ENCODE measurements around the gene UBE2E2.

The UBE2E2 gene

GRCh38 chr3:23162934-23163333 is 40.2 kb upstream of the UBE2E2 start:
- no peak for ATAC-seq
- no peak for TF ChIP-seq ZFP30 (CRISPR knock-in tag; IDR thresholded peaks at IDR 0.05)
- no peak for TF ChIP-seq TSHZ2 (CRISPR knock-in tag; IDR thresholded peaks at IDR 0.05)
- no peak for TF ChIP-seq GLIS3 (CRISPR knock-in tag; IDR thresholded peaks at IDR 0.05)
- TF ChIP-seq SNAI2 (CRISPR knock-in tag; IDR thresholded peaks at IDR 0.05), result no peak
- no peak for TF ChIP-seq ZFP3 (CRISPR knock-in tag; IDR thresholded peaks at IDR 0.05)
- TF ChIP-seq ZC3H10 (CRISPR knock-in tag; IDR thresholded peaks at IDR 0.05), result no peak
- no peak for TF ChIP-seq ZNF70 (CRISPR knock-in tag; IDR thresholded peaks at IDR 0.05)
- no peak for TF ChIP-seq RARB (CRISPR knock-in tag; IDR thresholded peaks at IDR 0.05)
- TF ChIP-seq ZNF565 (CRISPR knock-in tag; conservative IDR thresholded peaks at IDR 0.05; ENCODE audit: low read depth), result no peak
- TF ChIP-seq ESRRG (CRISPR knock-in tag; IDR thresholded peaks at IDR 0.05), result no peak
- no peak for TF ChIP-seq TOX (CRISPR knock-in tag; IDR thresholded peaks at IDR 0.05; ENCODE audit: borderline replicate concordance)
- TF ChIP-seq ARNTL (CRISPR knock-in tag; IDR thresholded peaks at IDR 0.05; ENCODE audit: borderline replicate concordance, low read depth), result no peak
- TF ChIP-seq ZNF8 (CRISPR knock-in tag; IDR thresholded peaks at IDR 0.05), result no peak
- TF ChIP-seq PATZ1 (CRISPR knock-in tag; IDR thresholded peaks at IDR 0.05; ENCODE audit: borderline replicate concordance), result no peak
- no peak for TF ChIP-seq BACH2 (CRISPR knock-in tag; IDR thresholded peaks at IDR 0.05; ENCODE audit: borderline replicate concordance)

GRCh38 chr3:23164746-23165145 is 38.4 kb upstream of the UBE2E2 start:
- no peak for TF ChIP-seq CSDC2 (CRISPR knock-in tag; IDR thresholded peaks at IDR 0.05)
- no peak for ATAC-seq

- TF ChIP-seq TSHZ2 (CRISPR knock-in tag; IDR thresholded peaks at IDR 0.05) (no peak), PPARA (CRISPR knock-in tag; IDR thresholded peaks at IDR 0.05; ENCODE audit: borderline replicate concordance) (no peak), CSDC2 (CRISPR knock-in tag; IDR thresholded peaks at IDR 0.05) (no peak), PATZ1 (CRISPR knock-in tag; IDR thresholded peaks at IDR 0.05; ENCODE audit: borderline replicate concordance) (no peak), GLIS3 (CRISPR knock-in tag; IDR thresholded peaks at IDR 0.05) (no peak), RARB (CRISPR knock-in tag; IDR thresholded peaks at IDR 0.05) (no peak), CREB5 (CRISPR knock-in tag; IDR thresholded peaks at IDR 0.05; ENCODE audit: low read depth) (no peak), ZC3H10 (CRISPR knock-in tag; IDR thresholded peaks at IDR 0.05) (no peak), ZFP3 (CRISPR knock-in tag; IDR thresholded peaks at IDR 0.05) (no peak), ZNF8 (CRISPR knock-in tag; IDR thresholded peaks at IDR 0.05) (no peak)
- ATAC-seq, result no peak
These were observed 37.6 kb upstream of the UBE2E2 start for GRCh38 chr3:23165571-23165970.
